BLaER1 (cell line): Measurements from ENCODE around the gene RHBDD2.
A peak's percentile ranks its signal among the peaks of the same experiment; 100 is the strongest.
"Not testable (repeated sequence)": the region's sequence is repeated elsewhere in the genome, so short reads cannot be mapped to it uniquely, and the experiment has no call there.

ENCODE experiments used
- H3K27ac ChIP-seq: shearing (Covaris generic); formaldehyde crosslinking; 2 replicates; pipeline ENCODE4 v1.8.1; 2022
- H3K27me3 ChIP-seq: shearing (Covaris generic); formaldehyde crosslinking; 2 replicates; pipeline ENCODE4 v1.8.1; 2022
- H3K36me3 ChIP-seq: shearing (Covaris generic); formaldehyde crosslinking; 2 replicates; pipeline ENCODE4 v1.8.1; 2022
- H3K4me1 ChIP-seq: shearing (Covaris generic); formaldehyde crosslinking; 2 replicates; pipeline ENCODE4 v1.8.1; 2022
- H3K4me2 ChIP-seq: shearing (Covaris generic); formaldehyde crosslinking; 2 replicates; pipeline ENCODE4 v1.8.1; 2022
- H3K4me3 ChIP-seq: shearing (Covaris generic); formaldehyde crosslinking; 2 replicates; pipeline ENCODE4 v1.8.1; 2022
- H3K9ac ChIP-seq: shearing (Covaris generic); formaldehyde crosslinking; 2 replicates; pipeline ENCODE4 v1.8.1; 2022
- H3K9me3 ChIP-seq: shearing (Covaris generic); formaldehyde crosslinking; 2 replicates; pipeline ENCODE4 v1.8.1; 2022
- H4K20me1 ChIP-seq: shearing (Covaris generic); formaldehyde crosslinking; 2 replicates; pipeline ENCODE4 v1.8.1; 2022
- Cebpa-rat ChIP-seq: shearing (Covaris generic); IDR thresholded peaks from 2 replicates; pipeline ENCODE4 v1.8.1; 2022

The RHBDD2 gene

GRCh38 chr7:75866114-75866488, 12.7 kb upstream of the RHBDD2 start:
- Histone ChIP-seq H3K9ac (no peak overlapping the region), H3K4me1 (peaks cover 5% of the 10 kb centered on the region), H3K36me3 (no peaks in the 10 kb centered on the region), H3K9me3 (no peaks in the 10 kb centered on the region), H4K20me1 (no peaks in the 10 kb centered on the region), H3K4me2 (no peak overlapping the region), H3K4me3 (no peak overlapping the region), H3K27ac (no peak overlapping the region), H3K27me3 (no peaks in the 10 kb centered on the region)
- no peak for TF ChIP-seq Cebpa-rat

- no peak overlapping the region for H3K27ac ChIP-seq
- H3K4me2 ChIP-seq = no peak overlapping the region
- no peak overlapping the region for H3K4me3 ChIP-seq
Measured at GRCh38 chr7:75866489-75867389, 12.1 kb upstream of the RHBDD2 start.

GRCh38 chr7:75867390-75867717, 11.5 kb upstream of the RHBDD2 start:
- Histone ChIP-seq H3K27ac (no peak overlapping the region), H3K4me1 (no peaks in the 10 kb centered on the region), H3K9ac (no peak overlapping the region), H3K36me3 (no peaks in the 10 kb centered on the region), H3K27me3 (no peaks in the 10 kb centered on the region), H3K4me2 (no peak overlapping the region), H3K4me3 (no peak overlapping the region), H4K20me1 (no peaks in the 10 kb centered on the region), H3K9me3 (no peaks in the 10 kb centered on the region)
- TF ChIP-seq Cebpa-rat = no peak

More at GRCh38 chr7:75866489-75867389, 12.1 kb upstream of the RHBDD2 start:
- no peak overlapping the region for H3K9ac ChIP-seq
- peak; percentile 52; the same call in 1 of the 2 replicates for TF ChIP-seq Cebpa-rat
- no peaks in the 10 kb centered on the region for H3K27me3 ChIP-seq
- H4K20me1 ChIP-seq = no peaks in the 10 kb centered on the region
- no peaks in the 10 kb centered on the region for H3K4me1 ChIP-seq
- H3K36me3 ChIP-seq = no peaks in the 10 kb centered on the region
- H3K9me3 ChIP-seq = no peaks in the 10 kb centered on the region

GRCh38 chr7:75868153-75868552, 10.7 kb upstream of the RHBDD2 start:
- Histone ChIP-seq H4K20me1 (no peaks in the 10 kb centered on the region), H3K4me3 (no peak overlapping the region), H3K36me3 (no peaks in the 10 kb centered on the region), H3K27ac (no peak overlapping the region), H3K4me2 (no peak overlapping the region), H3K4me1 (no peaks in the 10 kb centered on the region), H3K27me3 (no peaks in the 10 kb centered on the region), H3K9me3 (no peaks in the 10 kb centered on the region), H3K9ac (no peak overlapping the region)
- no peak for TF ChIP-seq Cebpa-rat

GRCh38 chr7:75869776-75870379, 9.0 kb upstream of the RHBDD2 start:
- TF ChIP-seq Cebpa-rat = no peak
- Histone ChIP-seq H3K9me3 (no peaks in the 10 kb centered on the region), H3K27me3 (no peaks in the 10 kb centered on the region), H4K20me1 (no peaks in the 10 kb centered on the region), H3K27ac (no peak overlapping the region), H3K4me2 (no peak overlapping the region), H3K4me1 (no peaks in the 10 kb centered on the region), H3K36me3 (no peaks in the 10 kb centered on the region), H3K4me3 (no peak overlapping the region), H3K9ac (no peak overlapping the region)

- H3K27ac ChIP-seq = no peak overlapping the region
- H3K4me3 ChIP-seq = no peak overlapping the region
- no peaks in the 10 kb centered on the region for H3K27me3 ChIP-seq
- no peaks in the 10 kb centered on the region for H3K36me3 ChIP-seq
- TF ChIP-seq Cebpa-rat = no peak
- no peaks in the 10 kb centered on the region for H3K9me3 ChIP-seq
- H3K9ac ChIP-seq = no peak overlapping the region
- H3K4me1 ChIP-seq = 0 out of 2 replicates have a peak, but pooled peaks cover under 1% of the 10 kb centered on the region
- H4K20me1 ChIP-seq = no peaks in the 10 kb centered on the region
- H3K4me2 ChIP-seq = no peak overlapping the region
Measured at GRCh38 chr7:75870557-75871161, 8.2 kb upstream of the RHBDD2 start.

GRCh38 chr7:75872073-75872782, 6.6 kb upstream of the RHBDD2 start:
- Histone ChIP-seq H3K36me3 (no peaks in the 10 kb centered on the region), H3K4me2 (no peak overlapping the region), H3K9ac (no peak overlapping the region)

GRCh38 chr7:75874180-75874579, 4.7 kb upstream of the RHBDD2 start:
- peaks cover 16% of the 10 kb centered on the region for H3K4me1 ChIP-seq

More at GRCh38 chr7:75872073-75872782, 6.6 kb upstream of the RHBDD2 start:
- H4K20me1 ChIP-seq = no peaks in the 10 kb centered on the region
- no peak overlapping the region for H3K27ac ChIP-seq
- no peak overlapping the region for H3K4me3 ChIP-seq
- 0 out of 2 replicates have a peak, but pooled peaks cover 7% of the 10 kb centered on the region for H3K4me1 ChIP-seq
- TF ChIP-seq Cebpa-rat = no peak
- H3K27me3 ChIP-seq = no peaks in the 10 kb centered on the region
- H3K9me3 ChIP-seq = no peaks in the 10 kb centered on the region

GRCh38 chr7:75875113-75876080, 3.4 kb upstream of the RHBDD2 start:
- H3K27me3 ChIP-seq = no peaks in the 10 kb centered on the region
- H3K36me3 ChIP-seq = peaks cover 2% of the 10 kb centered on the region; the same call in 1 of the 2 replicates
- peaks cover 27% of the 10 kb centered on the region for H3K4me1 ChIP-seq
- no peak for TF ChIP-seq Cebpa-rat
- H3K4me3 ChIP-seq = no peak overlapping the region
- no peaks in the 10 kb centered on the region for H3K9me3 ChIP-seq
- H4K20me1 ChIP-seq = 0 out of 2 replicates have a peak, but pooled peaks cover 6% of the 10 kb centered on the region
- H3K4me2 ChIP-seq = no peak overlapping the region
- no peak overlapping the region for H3K9ac ChIP-seq
- no peak overlapping the region for H3K27ac ChIP-seq

More at GRCh38 chr7:75874180-75874579, 4.7 kb upstream of the RHBDD2 start:
- not testable (repeated sequence) for H3K36me3 ChIP-seq, H3K27ac ChIP-seq, H4K20me1 ChIP-seq, H3K4me3 ChIP-seq, H3K9me3 ChIP-seq, H3K4me2 ChIP-seq, H3K27me3 ChIP-seq, H3K9ac ChIP-seq
